Measurements from ENCODE around the gene IRF5.
"Not testable (repeated sequence)": the region's sequence is repeated elsewhere in the genome, so short reads cannot be mapped to it uniquely, and the experiment has no call there.

IRF5 gene

GRCh38 chr7:128906766-128907559 is 30.8 kb upstream of the IRF5 start:
- DNase-seq, result no peak

DNA sequence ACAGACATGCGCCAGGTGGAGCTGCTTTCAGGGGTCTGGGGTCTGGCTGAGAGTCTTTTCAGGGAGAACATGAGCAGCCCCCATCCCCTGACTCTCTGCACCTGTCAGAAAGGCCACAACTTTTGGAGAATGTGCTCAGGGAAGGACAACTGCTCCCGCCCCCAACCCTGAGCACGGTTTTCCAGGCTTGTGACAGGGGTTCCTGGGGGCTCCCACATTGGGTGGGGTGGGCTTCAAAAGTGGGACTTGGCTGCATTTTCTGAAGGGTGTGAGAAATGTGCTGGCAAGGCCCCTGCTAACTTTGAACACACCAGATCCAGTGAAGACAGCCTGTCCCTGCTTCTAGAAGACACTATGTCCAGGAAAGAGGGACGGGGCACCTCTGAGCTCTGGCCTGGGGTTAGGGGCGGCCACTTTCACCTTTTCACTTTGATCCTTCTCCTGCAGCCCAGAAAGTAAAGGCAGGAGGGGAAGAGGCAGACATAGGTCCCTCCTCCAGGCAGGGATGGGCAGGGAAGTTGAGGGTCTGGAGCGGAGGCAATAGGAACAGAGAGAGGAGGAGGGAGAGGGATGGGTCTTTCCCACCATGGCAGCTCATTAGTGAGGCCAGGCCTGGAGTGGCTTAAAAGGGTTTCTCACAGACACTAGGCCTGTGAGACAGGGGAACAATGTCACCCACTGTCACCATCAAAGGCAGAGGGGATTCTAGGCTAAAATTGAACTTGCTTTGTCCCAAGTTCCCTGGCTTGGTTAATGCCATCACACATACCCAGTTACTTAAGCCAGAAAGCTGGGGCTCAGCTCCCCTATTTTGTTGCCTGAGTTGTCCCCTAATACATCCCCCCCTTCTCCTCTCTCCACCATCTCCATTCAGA is 28.7 kb upstream of the IRF5 start:
- DNase-seq, result no peak

DNA sequence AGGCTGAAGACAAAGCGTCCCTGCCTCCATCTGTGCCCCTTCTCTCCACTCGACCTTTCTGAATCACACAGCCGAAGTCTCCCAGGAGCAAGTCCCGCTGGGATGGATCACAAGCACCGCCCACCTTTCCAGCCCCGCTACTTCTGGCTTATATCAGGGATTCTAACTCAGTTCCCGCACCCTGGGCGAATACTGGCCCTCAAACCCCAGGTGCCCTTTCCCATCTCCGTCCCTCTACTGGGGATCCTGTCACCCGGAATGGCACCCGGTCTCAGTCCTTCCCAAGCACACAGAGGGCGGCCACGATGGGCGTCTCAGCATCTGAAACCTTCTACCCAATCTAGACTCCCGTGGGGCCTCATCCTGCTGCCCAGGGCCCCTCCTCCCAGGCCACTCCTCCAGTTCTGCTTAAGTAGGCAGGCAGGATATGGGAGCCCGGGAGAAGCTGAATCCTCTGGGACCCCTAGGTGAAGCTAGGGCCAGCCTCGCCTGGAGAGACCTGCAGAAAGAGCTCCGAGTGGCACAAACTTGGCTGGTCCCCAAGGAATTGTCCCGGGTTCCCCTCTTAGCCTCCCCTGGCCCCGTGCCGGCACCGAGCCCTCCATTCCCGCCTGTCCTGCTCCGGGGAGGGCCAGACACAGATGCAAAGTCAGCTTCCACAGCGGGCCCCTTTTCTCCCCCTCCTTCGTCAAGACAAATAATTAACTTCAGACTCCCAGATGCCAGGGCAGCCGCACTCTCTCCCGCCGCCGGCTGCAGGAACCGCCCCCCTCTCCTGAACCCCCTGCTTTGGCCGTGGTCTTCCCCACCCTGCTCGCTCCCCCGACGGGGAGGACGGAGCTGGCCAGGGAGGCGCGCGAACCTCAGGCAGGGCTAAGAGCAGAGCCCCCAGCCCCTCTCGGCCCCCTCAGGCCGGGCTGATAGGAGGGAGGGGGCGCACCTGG is 27.8 kb upstream of the IRF5 start:
- DNase-seq, result peak; percentile 31

GRCh38 chr7:128910569-128910945 is 27.2 kb upstream of the IRF5 start, which contains the start of gene KCP:
Gene KCP, minus strand, starts transcription at chr7:128910709. Its CDS starts 33 bp downstream, at chr7:128910676.
- DNase-seq, result no peak

GRCh38 chr7:128911423-128912031 is 26.2 kb upstream of the IRF5 start:
- no peak for DNase-seq

GRCh38 chr7:128912281-128912680 is 25.4 kb upstream of the IRF5 start:
- no peak for DNase-seq

GRCh38 chr7:128912709-128913495 is 24.8 kb upstream of the IRF5 start:
- not testable (repeated sequence) for DNase-seq

GRCh38 chr7:128913870-128914565 is 23.7 kb upstream of the IRF5 start:
- DNase-seq, result no peak

DNA sequence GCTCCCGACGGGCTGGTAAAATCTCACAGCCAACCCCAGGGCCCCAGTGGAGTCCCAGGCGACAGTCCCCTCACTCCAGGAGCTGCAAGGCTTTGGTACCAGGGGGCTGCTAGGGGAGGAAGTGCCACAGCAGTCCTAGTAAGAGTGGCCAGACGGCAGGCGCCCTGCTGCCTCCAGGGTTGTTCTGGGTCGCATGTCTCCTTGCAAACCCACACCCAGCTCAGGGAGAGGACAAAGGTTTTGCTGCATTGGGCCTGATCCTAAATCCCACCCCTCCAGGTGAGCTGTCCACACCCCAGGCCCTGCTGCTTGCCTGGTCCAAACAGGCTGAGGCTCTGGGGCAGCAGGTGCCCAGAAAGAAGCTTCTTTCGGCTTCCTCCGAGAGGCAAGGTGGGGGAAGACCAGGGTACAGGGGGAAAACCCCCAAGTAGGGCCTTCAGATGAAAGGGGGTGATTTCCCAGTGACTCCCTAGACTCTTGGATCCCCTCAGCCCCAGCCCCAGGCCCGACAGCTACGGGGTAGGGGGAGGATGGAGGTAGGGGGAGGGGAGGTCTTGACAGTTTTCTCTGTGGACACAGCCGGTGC is 23.1 kb upstream of the IRF5 start:
- no peak for DNase-seq

- no peak for DNase-seq
Measured at GRCh38 chr7:128915271-128915819, 22.4 kb upstream of the IRF5 start.

GRCh38 chr7:128915841-128916642 is 21.7 kb upstream of the IRF5 start:
- DNase-seq, result no peak

DNA sequence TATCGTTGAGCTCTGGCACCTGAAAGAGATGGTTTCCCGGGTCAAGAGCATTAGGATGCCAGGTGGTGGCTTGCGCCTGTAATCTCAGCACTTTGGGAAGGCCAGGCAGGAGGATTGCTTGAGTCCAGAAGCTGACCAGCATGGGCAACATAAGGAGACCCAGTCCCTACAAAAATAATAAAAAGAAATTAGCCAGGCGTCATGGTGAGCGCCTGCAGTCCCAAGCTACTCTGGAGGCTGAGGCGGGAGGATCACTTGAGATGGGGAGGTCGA is 21.1 kb upstream of the IRF5 start:
- no peak for DNase-seq

DNA sequence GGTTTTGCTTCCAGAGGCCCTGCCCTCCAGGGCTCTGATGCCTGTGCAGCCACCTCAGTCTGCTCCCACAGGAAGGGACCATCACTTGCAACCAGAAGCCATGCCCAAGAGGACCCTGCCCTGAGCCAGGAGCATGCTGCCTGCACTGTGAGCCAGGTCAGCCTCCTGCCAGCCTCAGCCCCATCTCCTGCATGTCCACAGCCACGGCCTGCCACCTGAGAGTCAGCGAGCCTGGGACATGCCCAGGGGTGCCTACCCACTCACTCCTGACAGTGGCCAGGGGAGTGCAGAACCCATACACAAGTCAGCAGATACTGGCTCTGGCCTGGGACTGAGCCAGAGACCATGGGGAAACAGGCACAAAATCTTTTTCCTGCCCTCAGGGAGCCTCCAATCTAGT is 20.6 kb upstream of the IRF5 start:
- DNase-seq, result no peak

GRCh38 chr7:128918016-128918665 is 19.6 kb upstream of the IRF5 start:
- DNase-seq, result no peak

DNA sequence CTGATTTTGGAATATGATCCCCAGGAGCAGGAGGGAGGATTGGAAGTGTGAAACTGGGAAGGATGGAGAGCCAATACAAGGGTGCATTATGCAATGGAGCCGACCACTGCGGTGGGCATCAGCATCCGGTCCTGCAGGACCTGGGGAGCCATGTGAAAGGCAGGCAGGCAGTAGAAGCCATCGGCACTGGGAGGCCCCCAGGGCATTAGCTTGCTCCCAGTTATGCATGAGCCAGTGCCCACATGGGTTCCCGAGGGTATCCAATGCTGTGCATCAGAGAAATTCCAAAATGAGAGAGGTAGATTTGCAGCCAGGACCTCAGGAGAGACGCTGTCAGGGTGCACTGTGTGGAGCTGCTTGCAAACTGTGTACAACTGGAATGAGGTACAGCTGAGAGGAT is 18.5 kb upstream of the IRF5 start:
- DNase-seq, result no peak

DNA sequence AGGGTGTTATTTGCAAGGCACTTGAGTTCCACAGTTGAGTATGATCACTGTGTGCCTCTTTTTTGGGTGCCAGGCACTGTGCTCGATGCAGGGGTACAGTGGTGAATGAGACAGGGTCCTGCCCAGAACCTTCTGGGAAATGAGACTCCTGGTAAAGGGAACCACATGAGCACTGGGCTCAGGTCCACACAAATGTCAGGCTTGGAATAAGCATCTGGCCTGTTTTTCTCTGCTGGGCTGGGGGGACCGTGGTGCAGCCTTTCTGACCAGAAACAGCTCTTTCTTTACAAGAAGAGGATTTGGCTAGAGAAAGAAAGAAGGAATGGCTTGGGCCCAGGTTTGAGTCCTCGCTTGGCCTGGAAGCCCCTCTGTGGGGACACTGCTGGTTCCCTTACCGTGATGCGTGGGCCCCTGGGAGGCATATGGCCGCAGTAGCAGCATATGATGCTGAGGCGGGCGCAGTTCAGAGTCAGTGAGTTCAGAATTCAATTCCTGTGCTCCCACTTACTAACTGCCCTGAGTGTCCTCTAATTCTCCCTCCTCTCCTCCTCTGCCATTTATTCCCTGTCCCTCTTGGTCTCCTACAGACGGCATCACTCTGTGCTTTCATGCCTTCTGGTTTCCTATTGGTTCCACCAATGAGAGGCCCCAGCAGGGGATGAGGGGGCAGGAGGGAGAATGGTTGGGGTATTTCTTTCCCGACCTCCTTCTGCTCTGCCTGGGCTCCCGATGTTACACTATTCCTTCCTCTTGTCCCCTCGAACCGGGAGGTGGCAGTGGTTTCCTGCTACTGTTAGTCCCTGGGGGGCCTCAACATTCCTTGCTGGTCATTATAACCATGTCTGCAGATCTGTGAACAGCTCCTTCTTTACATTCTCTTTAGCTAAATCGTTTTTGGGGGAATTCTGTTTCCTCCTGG is 17.6 kb upstream of the IRF5 start:
- DNase-seq, result no peak

DNA sequence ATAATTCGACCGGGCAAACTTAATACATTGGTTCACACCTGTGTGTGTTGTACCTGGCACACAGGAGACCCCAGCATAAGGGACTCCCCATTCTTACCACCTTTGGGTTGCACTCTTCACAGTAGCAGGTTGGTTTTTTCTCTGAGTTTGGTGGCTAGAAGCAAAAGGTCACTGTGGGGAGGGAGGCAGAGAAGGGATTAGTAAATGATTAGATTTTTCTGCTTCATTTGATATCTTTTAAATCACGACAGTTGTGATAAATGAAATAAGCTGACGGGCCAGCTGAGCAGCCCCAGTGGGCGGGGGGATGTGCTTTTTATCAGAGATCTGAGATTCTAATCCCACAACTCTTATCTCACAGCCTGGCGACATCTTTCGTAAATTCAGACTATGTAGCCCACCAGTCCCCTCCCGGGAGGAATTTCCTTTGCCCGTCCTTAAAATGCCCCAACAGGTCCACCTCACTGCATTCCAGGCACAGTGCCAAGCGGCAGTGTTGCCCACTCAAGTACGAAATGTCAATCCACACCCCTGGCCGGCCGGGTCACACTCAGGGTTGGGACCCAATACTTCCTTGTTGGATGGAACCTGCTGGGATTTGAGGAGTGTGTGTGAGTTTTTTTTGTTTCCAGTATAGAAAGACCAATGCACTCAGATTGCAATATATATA is 16.7 kb upstream of the IRF5 start:
- DNase-seq, result no peak
